Testis (tissue), 3 donors: ENCODE measurements around the gene OXT. TPM values are rescaled to one million over a fixed set of nuclear protein-coding genes. Genes with fewer than 3 reads are reported as not detected.

Source experiments
- DNase-seq: peaks from one replicate; pipeline ENCODE4 v3.0.0-alpha.2; 2019
- H3K27ac ChIP-seq, 2 donors: fragments of 200-600 bp; sonication (generic); one replicate each; pipeline ENCODE4 v1.5.1; 2019
- H3K27me3 ChIP-seq: fragments of 200-600 bp; sonication (generic); one replicate; pipeline ENCODE4 v1.5.1; 2019
- H3K36me3 ChIP-seq: fragments of 200-600 bp; sonication (generic); one replicate; pipeline ENCODE4 v1.5.1; 2017; ENCODE audit warnings: low read depth; ENCODE audit errors: missing control alignments
- H3K4me1 ChIP-seq: fragments of 200-600 bp; sonication (generic); one replicate; pipeline ENCODE4 v1.5.1; 2019
- H3K4me3 ChIP-seq, 2 donors: fragments of 200-600 bp; sonication (generic); one replicate each; pipeline ENCODE4 v1.5.1; 2017 to 2019
- H3K9me3 ChIP-seq: fragments of 200-600 bp; sonication (generic); one replicate; pipeline ENCODE4 v1.5.1; 2017
- POLR2A ChIP-seq: fragments of 450-650 bp; IDR thresholded peaks from one replicate; pipeline ENCODE4 v1.6.1; 2017; ENCODE audit warnings: antibody characterized with exemption, mild to moderate bottlenecking, moderate library complexity
- WGBS, 2 donors: methylation state at CpG; one replicate each; pipeline ENCODE4 v1.1.5; 2018; 5-methylcytosine and 5-hydroxymethylcytosine counted together
- intact Hi-C: fragments of 100-400 bp; cut with DNase I; formaldehyde crosslinking; loops from one replicate; pipeline ENCODE4 v1.15.1; 2023; ENCODE audit warnings: low total_unique reads
- polyA plus RNA-seq: library from polyadenylated mRNA; stranded (reverse); fragments of 350-450 nt; fragmentation: Illumina TruSeq; extraction: RNeasy Lipid Tissue Mini Kit (QIAGEN cat#74804); gene quantifications from one replicate; pipeline ENCODE4 v1.2.3, GENCODE V29; 2014; ENCODE audit warnings: low read depth, low replicate concordance; ENCODE audit not compliant: insufficient read depth
- total RNA-seq, 2 donors: library from RNA; depleted of rRNA; stranded (reverse); fragments of >200 nt; gene quantifications; one replicate each; pipeline ENCODE4 v1.2.3, GENCODE V29; 2016
- TF ChIP-seq, protein P1 (sequence below), 3 experiments: fragments of 450-650 bp in 2 of 3; fragments of 200-600 bp in 1 of 3; sonication (generic) in 1 of 3; IDR thresholded peaks; one replicate each; pipeline ENCODE4 v1.5.1; 2016 to 2019; ENCODE audit warnings: antibody characterized with exemption in 3 of 3, mild to moderate bottlenecking in 2 of 3, moderate library complexity in 1 of 3

OXT gene
- total and polyA plus RNA-seq, 3 donors from 2014 or later: 1.7 to 6.7 (median 3.7) TPM

DNA sequence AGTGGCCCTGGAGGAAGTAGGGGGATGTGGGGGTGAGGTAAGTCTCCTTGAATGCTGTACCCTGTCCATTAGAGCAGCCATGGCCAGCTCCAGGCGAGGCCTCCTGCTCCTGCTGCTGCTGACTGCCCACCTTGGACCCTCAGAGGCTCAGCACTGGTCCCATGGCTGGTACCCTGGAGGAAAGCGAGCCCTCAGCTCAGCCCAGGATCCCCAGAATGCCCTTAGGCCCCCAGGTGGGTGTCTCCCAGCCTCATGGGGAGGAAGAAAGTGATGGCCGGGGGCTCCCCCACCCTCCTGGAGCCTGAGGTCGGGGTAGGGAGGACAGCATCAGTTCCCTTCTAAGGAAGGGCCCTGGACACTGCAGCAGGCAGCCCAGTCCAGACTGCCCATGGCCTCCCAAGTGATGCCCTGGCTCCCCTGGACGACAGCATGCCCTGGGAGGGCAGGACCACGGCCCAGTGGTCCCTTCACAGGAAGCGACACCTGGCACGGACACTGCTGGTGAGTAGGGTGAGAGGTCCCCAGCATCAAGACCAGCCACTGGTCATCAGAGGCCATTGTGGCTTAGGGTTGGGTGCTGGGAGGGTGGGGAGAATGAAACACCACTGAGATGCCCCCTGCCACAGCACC, 27.0 kb upstream of the OXT start:
- Histone ChIP-seq H3K9me3 (no peaks in the 10 kb centered on the region), H3K27ac (peak overlapping the region in 1 of 2 donors; percentile 85), H3K36me3 (no peaks in the 10 kb centered on the region), H3K4me1 (peaks cover 12% of the 10 kb centered on the region), H3K27me3 (no peaks in the 10 kb centered on the region), H3K4me3 (no peak overlapping the region)
- TF ChIP-seq, protein P1, sequence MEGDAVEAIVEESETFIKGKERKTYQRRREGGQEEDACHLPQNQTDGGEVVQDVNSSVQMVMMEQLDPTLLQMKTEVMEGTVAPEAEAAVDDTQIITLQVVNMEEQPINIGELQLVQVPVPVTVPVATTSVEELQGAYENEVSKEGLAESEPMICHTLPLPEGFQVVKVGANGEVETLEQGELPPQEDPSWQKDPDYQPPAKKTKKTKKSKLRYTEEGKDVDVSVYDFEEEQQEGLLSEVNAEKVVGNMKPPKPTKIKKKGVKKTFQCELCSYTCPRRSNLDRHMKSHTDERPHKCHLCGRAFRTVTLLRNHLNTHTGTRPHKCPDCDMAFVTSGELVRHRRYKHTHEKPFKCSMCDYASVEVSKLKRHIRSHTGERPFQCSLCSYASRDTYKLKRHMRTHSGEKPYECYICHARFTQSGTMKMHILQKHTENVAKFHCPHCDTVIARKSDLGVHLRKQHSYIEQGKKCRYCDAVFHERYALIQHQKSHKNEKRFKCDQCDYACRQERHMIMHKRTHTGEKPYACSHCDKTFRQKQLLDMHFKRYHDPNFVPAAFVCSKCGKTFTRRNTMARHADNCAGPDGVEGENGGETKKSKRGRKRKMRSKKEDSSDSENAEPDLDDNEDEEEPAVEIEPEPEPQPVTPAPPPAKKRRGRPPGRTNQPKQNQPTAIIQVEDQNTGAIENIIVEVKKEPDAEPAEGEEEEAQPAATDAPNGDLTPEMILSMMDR (IDR thresholded peaks at IDR 0.05): no peak
- no peak for TF ChIP-seq POLR2A
- intact Hi-C loops: no loop called here
- WGBS, 2 donors: 99% methylated on average over 8 of the region's 8 CpGs; no CpG with 5 or more reads in 1 of the 2 donors
- no peak for DNase-seq

DNA sequence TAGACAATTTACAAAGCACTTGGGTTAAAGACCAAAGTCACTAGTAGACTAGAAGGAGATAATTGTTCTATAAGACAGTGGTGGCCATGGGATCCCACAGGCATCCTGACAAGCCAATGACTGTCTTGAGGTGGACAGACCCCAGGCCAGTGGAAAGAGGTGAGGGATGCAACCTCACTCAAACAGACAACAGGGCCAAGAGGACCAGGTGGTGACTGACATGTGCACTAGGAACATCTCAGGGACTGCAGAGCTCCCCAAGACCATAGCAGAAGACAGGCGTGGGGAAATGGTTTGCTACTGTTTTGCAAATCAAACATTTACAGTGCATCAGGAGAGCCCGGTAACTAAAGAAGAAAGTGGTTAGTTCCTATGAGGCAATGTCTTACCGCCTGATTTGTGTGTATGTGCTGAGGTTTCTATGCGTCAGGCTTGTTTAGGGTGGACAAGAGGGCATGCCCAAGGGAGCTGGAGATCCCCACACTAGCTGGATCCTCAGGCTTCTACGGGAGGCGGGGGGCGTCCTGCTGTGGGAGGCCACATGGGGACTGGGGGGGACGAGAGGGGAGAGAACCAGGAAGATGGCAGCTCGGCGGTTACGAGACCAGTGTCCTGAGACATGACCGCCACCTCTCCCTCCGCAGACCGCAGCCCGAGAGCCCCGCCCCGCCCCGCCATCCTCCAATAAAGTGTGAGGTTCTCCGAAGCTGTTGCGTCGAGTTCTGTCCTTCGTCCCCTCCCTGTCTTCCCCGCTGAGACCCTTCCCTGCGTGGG, 26.2 kb upstream of the OXT start:
- peak overlapping the region; percentile 81 to 85 for H3K27ac ChIP-seq
- DNase-seq: peak; percentile 78
- intact Hi-C loops: no loop called here
- no peak for TF ChIP-seq POLR2A
- TF ChIP-seq, protein P1 (IDR thresholded peaks at IDR 0.05): no peak
- 3% methylated on average over 14 to 21 of the region's 24 CpGs for WGBS, 2 donors
- no peaks in the 10 kb centered on the region for H3K9me3 ChIP-seq
- no peaks in the 10 kb centered on the region for H3K36me3 ChIP-seq
- no peaks in the 10 kb centered on the region for H3K27me3 ChIP-seq
- peak overlapping the region; percentile 72 to 88 for H3K4me3 ChIP-seq
- peaks cover 12% of the 10 kb centered on the region for H3K4me1 ChIP-seq

DNA sequence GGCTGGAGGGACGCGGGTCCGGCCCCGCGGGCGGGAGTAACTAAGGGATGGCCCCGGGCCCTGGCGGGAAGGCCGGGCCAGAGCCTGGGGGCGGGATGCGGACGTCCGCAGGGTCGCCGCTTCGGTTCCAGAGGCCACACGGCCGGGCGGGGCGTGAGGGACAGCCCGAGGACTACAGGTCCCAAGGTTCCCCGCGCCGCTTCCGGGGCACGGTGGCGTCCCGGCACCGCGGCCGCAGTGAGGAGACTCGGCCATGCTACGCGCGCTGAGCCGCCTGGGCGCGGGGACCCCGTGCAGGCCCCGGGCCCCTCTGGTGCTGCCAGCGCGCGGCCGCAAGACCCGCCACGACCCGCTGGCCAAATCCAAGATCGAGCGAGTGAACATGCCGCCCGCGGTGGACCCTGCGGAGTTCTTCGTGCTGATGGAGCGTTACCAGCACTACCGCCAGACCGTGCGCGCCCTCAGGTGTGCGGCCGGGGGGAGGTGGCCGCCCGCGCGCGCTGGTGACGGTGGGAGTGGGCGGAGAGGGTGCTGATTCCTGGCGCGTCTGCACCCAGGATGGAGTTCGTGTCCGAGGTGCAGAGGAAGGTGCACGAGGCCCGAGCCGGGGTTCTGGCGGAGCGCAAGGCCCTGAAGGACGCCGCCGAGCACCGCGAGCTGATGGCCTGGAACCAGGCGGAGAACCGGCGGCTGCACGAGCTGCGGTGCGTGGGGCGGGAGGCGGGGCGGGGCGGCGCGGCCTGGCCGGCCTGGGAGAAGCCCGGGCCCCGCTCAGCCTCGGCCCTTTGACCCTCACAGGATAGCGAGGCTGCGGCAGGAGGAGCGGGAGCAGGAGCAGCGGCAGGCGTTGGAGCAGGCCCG, 25.4 kb upstream of the OXT start, which contains the start of gene MRPS26:
Gene MRPS26 (plus strand): TSS at position 237 of the 861 bp plus-strand sequence. CDS start 17 bp downstream, at position 254.
- H3K27me3 ChIP-seq: no peaks in the 10 kb centered on the region
- TF ChIP-seq POLR2A: peak; percentile 5
- TF ChIP-seq, protein P1 (IDR thresholded peaks at IDR 0.05): no peak
- intact Hi-C loops: no loop called here
- peak within 1 kb of the TSS; percentile 81 to 85 for H3K27ac ChIP-seq
- H3K36me3 ChIP-seq: no peaks in the 10 kb centered on the region
- peak; percentile 94 for DNase-seq
- H3K9me3 ChIP-seq: no peaks in the 10 kb centered on the region
- H3K4me3 ChIP-seq: peak within 1 kb of the TSS; percentile 72 to 88
- WGBS, 2 donors: 0 to 1% methylated on average over 19 to 60 of the region's 104 CpGs
- peaks cover 12% of the 10 kb centered on the region for H3K4me1 ChIP-seq

DNA sequence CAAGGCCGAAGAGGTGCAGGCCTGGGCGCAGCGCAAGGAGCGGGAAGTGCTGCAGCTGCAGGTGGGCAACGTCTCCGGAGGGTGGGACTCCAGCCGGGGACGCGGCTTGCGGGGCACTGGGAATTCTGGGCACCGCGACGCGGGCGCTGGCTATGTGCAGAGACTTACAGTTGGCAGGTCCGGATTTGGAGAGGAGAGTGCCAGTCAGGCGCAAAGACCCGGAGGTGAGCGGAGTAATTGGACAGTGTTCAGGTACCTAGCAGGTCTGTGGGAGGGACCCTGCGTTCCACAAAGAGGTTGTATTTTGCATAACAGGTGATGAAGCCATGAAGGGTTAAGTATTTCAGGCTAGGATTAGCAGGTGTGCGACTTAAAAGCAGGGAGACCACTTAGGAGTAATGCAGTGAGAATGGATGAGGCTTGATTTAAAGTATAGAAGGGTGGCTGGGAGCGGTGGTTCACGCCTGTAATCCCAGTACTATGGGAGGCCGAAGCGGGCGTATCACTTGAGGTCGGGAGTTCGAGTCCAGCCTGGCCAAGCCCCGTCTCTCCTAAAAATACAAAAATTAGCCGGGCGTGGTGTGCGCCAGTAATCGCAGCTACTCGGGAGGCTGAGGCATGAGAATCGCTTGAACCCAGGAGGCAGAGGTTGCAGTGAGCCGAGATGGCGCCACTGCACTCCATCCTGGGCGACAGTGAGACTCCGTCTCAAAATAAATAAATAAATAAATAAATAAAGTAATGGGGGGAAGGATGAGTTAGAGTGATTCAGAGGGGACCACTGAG, 24.6 kb upstream of the OXT start:
- H3K4me3 ChIP-seq: peak overlapping the region; percentile 72 to 88
- H3K9me3 ChIP-seq: no peaks in the 10 kb centered on the region
- H3K27ac ChIP-seq: peak overlapping the region in 1 of 2 donors; percentile 85
- 32 to 33% methylated on average over 34 to 39 of the region's 39 CpGs for WGBS, 2 donors
- TF ChIP-seq, protein P1 (IDR thresholded peaks at IDR 0.05): no peak
- no peak for TF ChIP-seq POLR2A
- no peak for DNase-seq
- H3K4me1 ChIP-seq: peaks cover 6% of the 10 kb centered on the region
- H3K36me3 ChIP-seq: no peaks in the 10 kb centered on the region
- H3K27me3 ChIP-seq: no peaks in the 10 kb centered on the region
- intact Hi-C loops: no loop called here
